ENCODE measurements around the gene RPAP3.

Gene RPAP3

GRCh38 chr12:47725091-47725772 lies 19.4 kb upstream of the RPAP3 start, which contains the start of gene ENDOU:
Gene ENDOU (minus strand): TSS chr12:47725490. CDS start chr12:47725413, 77 bp downstream.
- no peak for DNase-seq (ENCODE audit: low read depth in 1 of 2, low spot score in 1 of 2)
- TF ChIP-seq JUND (IDR thresholded peaks at IDR 0.05; ENCODE audit: low read depth) = no peak
- in situ Hi-C loops (cut with HindIII; ENCODE audit: low pct_unique_long_range_greater_than_20kb, low sequenced_read_pairs) = no loop called here

DNA sequence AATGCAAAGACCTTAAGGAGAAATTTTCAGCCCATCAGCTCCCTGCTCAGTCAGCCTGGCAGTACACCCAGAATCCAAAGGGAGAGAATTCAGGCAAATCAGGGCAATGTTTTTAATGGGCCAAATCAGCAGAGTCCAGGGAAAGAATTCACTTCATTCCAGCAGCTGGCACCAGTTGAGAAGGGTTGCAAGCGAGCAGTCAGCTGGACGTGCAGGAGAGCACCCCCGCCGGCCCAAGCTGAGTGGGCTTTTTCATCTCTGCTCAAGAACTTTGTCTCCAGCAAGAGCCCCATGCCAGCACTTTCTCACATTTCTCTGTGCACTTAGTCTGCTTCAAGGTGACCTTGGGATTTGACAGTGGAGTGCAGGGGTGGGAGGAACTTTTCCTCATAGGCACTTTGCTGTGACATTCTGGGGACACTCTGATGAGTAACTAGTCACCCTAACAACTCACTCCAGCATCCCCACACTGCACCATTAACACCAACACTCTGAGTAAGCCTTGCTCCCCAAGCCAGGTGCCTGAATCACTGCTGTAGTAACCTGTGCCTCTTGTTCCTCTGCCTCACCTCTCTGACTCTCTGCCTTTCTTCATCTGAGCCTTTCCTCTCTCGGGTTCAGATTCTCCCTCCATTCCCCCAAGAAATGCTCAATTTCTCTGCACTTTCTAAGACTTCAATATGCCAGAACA lies 17.3 kb upstream of the RPAP3 start:
- no peak for DNase-seq (ENCODE audit: low read depth in 1 of 2, low spot score in 1 of 2)
- TF ChIP-seq JUND (IDR thresholded peaks at IDR 0.05; ENCODE audit: low read depth) = no peak
- in situ Hi-C loops (cut with HindIII; ENCODE audit: low pct_unique_long_range_greater_than_20kb, low sequenced_read_pairs) = no loop called here

DNA sequence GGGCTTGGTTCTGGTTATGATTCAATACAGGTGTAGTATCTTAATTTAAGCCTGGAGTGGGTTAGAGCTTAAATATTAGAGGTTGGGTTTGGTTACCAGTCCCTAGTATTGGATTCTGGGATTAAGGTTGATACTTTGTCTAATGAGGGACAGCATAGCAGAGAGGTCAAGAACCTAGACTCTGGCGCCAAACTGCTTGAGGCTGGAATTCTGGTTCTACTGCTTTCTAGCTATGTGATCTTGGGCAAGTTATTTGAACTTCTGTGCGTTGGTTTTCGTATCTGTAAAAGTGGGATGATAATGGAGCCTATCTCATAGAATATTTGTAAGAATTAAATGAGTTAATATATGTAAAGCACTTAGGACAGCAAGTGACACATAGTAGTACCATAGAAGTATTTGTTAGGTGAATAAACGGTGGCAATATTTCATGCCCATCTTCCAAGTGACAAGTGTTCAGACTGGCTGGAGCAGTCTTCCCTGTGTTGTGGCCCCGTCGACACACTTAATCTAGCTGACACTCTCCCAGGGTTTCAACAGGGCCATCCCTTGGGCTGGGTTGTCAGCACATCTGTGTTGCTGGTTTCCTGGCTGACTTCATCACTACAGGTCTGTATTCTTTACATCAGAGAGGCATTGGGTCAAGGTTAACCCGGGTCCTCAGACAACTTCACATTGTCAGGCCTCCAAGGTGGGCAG lies 16.5 kb upstream of the RPAP3 start:
- TF ChIP-seq JUND (IDR thresholded peaks at IDR 0.05; ENCODE audit: low read depth) = no peak
- peak in 1 of 2 experiments; percentile 72 for DNase-seq (ENCODE audit: low read depth in 1 of 2, low spot score in 1 of 2)
- in situ Hi-C loops (cut with HindIII; ENCODE audit: low pct_unique_long_range_greater_than_20kb, low sequenced_read_pairs) = no loop called here

- no peak for DNase-seq (ENCODE audit: low read depth in 1 of 2, low spot score in 1 of 2)
- no peak for TF ChIP-seq JUND (IDR thresholded peaks at IDR 0.05; ENCODE audit: low read depth)
- in situ Hi-C loops (cut with HindIII; ENCODE audit: low pct_unique_long_range_greater_than_20kb, low sequenced_read_pairs) = no loop called here
These were observed 15.7 kb upstream of the RPAP3 start for GRCh38 chr12:47721431-47721973.

DNA sequence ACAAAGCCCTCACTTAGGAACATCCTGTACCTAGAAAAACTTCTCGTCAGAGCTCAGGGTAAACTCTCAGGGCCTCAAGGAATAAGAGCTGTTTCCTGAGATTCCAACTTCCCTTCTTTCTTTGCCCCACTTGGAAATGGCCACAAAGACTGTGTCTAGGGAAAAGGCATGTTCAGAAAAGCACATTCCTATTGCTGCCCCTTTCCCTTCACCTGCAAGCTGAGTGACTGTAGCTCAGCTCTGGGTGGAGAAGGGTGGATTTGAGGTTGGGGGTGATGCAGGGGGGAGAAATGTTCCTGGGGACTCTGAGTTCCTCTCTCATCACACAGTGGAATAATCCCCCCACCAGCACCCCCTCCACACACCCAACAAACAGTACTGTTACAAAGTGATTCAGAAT lies 12.7 kb upstream of the RPAP3 start:
- no peak for DNase-seq (ENCODE audit: low read depth in 1 of 2, low spot score in 1 of 2)
- TF ChIP-seq JUND (IDR thresholded peaks at IDR 0.05; ENCODE audit: low read depth) = no peak
- in situ Hi-C loops (cut with HindIII; ENCODE audit: low pct_unique_long_range_greater_than_20kb, low sequenced_read_pairs) = no loop called here

- TF ChIP-seq JUND (IDR thresholded peaks at IDR 0.05; ENCODE audit: low read depth) = no peak
- in situ Hi-C loops (cut with HindIII; ENCODE audit: low pct_unique_long_range_greater_than_20kb, low sequenced_read_pairs) = no loop called here
- DNase-seq (ENCODE audit: low read depth in 1 of 2, low spot score in 1 of 2) = peak; percentile 73 to 84
These were observed 11.8 kb upstream of the RPAP3 start for GRCh38 chr12:47717443-47718193.

- no peak for DNase-seq (ENCODE audit: low read depth in 1 of 2, low spot score in 1 of 2)
- in situ Hi-C loops (cut with HindIII; ENCODE audit: low pct_unique_long_range_greater_than_20kb, low sequenced_read_pairs) = no loop called here
- TF ChIP-seq JUND (IDR thresholded peaks at IDR 0.05; ENCODE audit: low read depth) = no peak
These were observed 11.2 kb upstream of the RPAP3 start for GRCh38 chr12:47717046-47717442.

GRCh38 chr12:47715877-47716548 lies 10.2 kb upstream of the RPAP3 start:
- DNase-seq (ENCODE audit: low read depth in 1 of 2, low spot score in 1 of 2) = no peak
- TF ChIP-seq JUND (IDR thresholded peaks at IDR 0.05; ENCODE audit: low read depth) = no peak
- in situ Hi-C loops (cut with HindIII; ENCODE audit: low pct_unique_long_range_greater_than_20kb, low sequenced_read_pairs) = no loop called here

DNA sequence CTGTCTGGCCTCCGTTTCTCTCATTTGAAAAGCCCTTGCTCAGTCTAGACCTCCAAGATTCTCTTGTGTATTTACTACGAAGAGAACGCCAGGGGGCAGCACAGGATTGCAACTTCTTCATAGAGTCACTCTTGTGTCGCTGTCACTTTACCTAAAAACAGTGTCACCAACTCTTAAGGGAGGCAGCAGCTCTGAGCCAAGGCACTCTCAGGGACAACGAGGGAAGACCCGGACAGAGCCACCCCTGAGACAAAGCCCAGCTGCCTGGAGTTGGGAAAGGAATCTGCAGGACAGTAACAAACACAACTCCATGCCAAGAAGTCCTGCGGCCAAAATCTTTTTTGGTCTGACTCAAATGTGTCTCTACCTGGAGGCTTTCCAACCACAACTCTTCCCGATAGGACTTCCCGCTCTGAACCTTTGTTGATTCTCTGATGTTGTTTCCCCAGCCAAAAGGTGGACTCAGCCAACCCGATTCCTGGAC lies 9.6 kb upstream of the RPAP3 start:
- in situ Hi-C loops (cut with HindIII; ENCODE audit: low pct_unique_long_range_greater_than_20kb, low sequenced_read_pairs) = no loop called here
- peak; percentile 64 to 93 for DNase-seq (ENCODE audit: low read depth in 1 of 2, low spot score in 1 of 2)
- no peak for TF ChIP-seq JUND (IDR thresholded peaks at IDR 0.05; ENCODE audit: low read depth)

DNA sequence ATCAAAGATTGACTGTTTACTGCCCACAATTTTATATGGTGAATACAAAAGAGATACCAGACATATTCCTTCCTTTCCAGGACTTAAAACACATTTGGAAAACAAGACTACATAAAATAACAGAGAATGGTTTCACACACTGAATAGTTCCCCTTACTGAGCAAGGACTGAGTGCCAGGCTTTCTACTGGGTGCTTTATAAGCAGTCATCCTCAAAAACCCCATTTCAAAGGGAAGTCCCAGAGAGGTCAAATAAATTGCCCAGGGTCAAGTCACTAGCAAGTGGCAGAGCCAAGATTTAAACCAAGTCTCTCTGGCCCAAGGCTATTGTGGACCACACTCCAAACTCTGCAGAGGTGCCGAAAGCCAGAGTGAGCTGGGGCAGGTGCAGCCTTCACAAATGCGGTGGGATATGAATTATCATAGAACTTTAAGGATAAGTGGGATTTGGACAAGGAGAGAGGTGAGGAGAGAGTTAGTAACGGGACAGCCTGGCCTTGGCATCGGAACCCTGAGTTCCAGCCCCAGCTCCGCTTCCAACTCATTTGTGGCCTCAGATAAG lies 9.1 kb upstream of the RPAP3 start:
- TF ChIP-seq JUND (IDR thresholded peaks at IDR 0.05; ENCODE audit: low read depth) = no peak
- no peak for DNase-seq (ENCODE audit: low read depth in 1 of 2, low spot score in 1 of 2)
- in situ Hi-C loops (cut with HindIII; ENCODE audit: low pct_unique_long_range_greater_than_20kb, low sequenced_read_pairs) = no loop called here

- no peak for DNase-seq (ENCODE audit: low read depth in 1 of 2, low spot score in 1 of 2)
- in situ Hi-C loops (cut with HindIII; ENCODE audit: low pct_unique_long_range_greater_than_20kb, low sequenced_read_pairs) = no loop called here
- no peak for TF ChIP-seq JUND (IDR thresholded peaks at IDR 0.05; ENCODE audit: low read depth)
These were observed 6.3 kb upstream of the RPAP3 start for GRCh38 chr12:47712171-47712570.
